HepG2 (cell line): ENCODE measurements around the gene ERMAP.

Source experiments
- CTCF ChIP-seq: sonication (generic); formaldehyde crosslinking; IDR thresholded peaks from 2 replicates; pipeline ENCODE4 v1.5.0; 2020; ENCODE audit warnings: mild to moderate bottlenecking, missing genetic modification reagents, moderate library complexity
- ESRRA ChIP-seq: sonication (generic); formaldehyde crosslinking; IDR thresholded peaks from 2 replicates; pipeline ENCODE4 v1.5.1; 2020; ENCODE audit warnings: mild to moderate bottlenecking, low read depth, missing genetic modification reagents
- FOXJ3 ChIP-seq: sonication (generic); formaldehyde crosslinking; IDR thresholded peaks from 2 replicates; pipeline ENCODE4 v1.4.0; 2020; ENCODE audit warnings: missing genetic modification reagents, mild to moderate bottlenecking, borderline replicate concordance
- HNRNPK ChIP-seq: fragments of 200-400 bp; formaldehyde crosslinking; IDR thresholded peaks from 2 replicates; pipeline ENCODE4 v1.6.1; 2018; ENCODE audit warnings: low read length, low read depth, moderate library complexity, mild to moderate bottlenecking; ENCODE audit not compliant: poor library complexity, severe bottlenecking
- JUNB ChIP-seq: sonication (generic); formaldehyde crosslinking; IDR thresholded peaks from 2 replicates; pipeline ENCODE4 v1.8.0; 2022; ENCODE audit warnings: missing genetic modification reagents, mild to moderate bottlenecking, borderline replicate concordance
- MIER2 ChIP-seq: IDR thresholded peaks from 2 replicates; pipeline ENCODE4 v1.6.1; 2016; ENCODE audit warnings: missing biosample characterization, missing genetic modification reagents
- POLR2A ChIP-seq, 2 experiments: IDR thresholded peaks; 2 replicates each; pipeline ENCODE4 v1.6.1; 2011; ENCODE audit warnings: low read depth in 2 of 2, low read length in 2 of 2, mild to moderate bottlenecking in 1 of 2, moderate library complexity in 1 of 2; ENCODE audit not compliant: insufficient read depth in 1 of 2
- TAF15 ChIP-seq: fragments of 200-400 bp; formaldehyde crosslinking; IDR thresholded peaks from one replicate; pipeline ENCODE4 v1.6.1; 2018; ENCODE audit warnings: mild to moderate bottlenecking, low read depth, low read length; ENCODE audit not compliant: poor library complexity, severe bottlenecking
- TFE3 ChIP-seq: IDR thresholded peaks from 2 replicates; pipeline ENCODE4 v1.6.1; 2016
- ZNF713 ChIP-seq: sonication (generic); formaldehyde crosslinking; IDR thresholded peaks from 2 replicates; pipeline ENCODE4 v1.4.0; 2020; ENCODE audit warnings: mild to moderate bottlenecking, missing genetic modification reagents
- TF ChIP-seq, protein P1 (sequence below): sonication (generic); formaldehyde crosslinking; IDR thresholded peaks from 2 replicates; pipeline ENCODE4 v1.4.0; 2020; ENCODE audit warnings: missing genetic modification reagents

- no peak for TF ChIP-seq TAF15
- no peak for TF ChIP-seq HNRNPK
- no peak for TF ChIP-seq POLR2A (IDR thresholded peaks at IDR 0.05; ENCODE audit: insufficient read depth in 1 of 2, low read depth in 2 of 2, low read length in 2 of 2)
- TF ChIP-seq CTCF: no peak
- no peak for TF ChIP-seq FOXJ3 (CRISPR knock-in tag)
- no peak for TF ChIP-seq ESRRA (CRISPR knock-in tag)
- TF ChIP-seq, protein P1, sequence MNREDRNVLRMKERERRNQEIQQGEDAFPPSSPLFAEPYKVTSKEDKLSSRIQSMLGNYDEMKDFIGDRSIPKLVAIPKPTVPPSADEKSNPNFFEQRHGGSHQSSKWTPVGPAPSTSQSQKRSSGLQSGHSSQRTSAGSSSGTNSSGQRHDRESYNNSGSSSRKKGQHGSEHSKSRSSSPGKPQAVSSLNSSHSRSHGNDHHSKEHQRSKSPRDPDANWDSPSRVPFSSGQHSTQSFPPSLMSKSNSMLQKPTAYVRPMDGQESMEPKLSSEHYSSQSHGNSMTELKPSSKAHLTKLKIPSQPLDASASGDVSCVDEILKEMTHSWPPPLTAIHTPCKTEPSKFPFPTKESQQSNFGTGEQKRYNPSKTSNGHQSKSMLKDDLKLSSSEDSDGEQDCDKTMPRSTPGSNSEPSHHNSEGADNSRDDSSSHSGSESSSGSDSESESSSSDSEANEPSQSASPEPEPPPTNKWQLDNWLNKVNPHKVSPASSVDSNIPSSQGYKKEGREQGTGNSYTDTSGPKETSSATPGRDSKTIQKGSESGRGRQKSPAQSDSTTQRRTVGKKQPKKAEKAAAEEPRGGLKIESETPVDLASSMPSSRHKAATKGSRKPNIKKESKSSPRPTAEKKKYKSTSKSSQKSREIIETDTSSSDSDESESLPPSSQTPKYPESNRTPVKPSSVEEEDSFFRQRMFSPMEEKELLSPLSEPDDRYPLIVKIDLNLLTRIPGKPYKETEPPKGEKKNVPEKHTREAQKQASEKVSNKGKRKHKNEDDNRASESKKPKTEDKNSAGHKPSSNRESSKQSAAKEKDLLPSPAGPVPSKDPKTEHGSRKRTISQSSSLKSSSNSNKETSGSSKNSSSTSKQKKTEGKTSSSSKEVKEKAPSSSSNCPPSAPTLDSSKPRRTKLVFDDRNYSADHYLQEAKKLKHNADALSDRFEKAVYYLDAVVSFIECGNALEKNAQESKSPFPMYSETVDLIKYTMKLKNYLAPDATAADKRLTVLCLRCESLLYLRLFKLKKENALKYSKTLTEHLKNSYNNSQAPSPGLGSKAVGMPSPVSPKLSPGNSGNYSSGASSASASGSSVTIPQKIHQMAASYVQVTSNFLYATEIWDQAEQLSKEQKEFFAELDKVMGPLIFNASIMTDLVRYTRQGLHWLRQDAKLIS: no peak
- no peak for TF ChIP-seq ZNF713 (CRISPR knock-in tag)
- TF ChIP-seq MIER2: no peak
- TF ChIP-seq TFE3: no peak
- TF ChIP-seq JUNB (CRISPR knock-in tag): no peak
Observed at GRCh38 chr1:42891465-42892138, 74.7 kb downstream of the ERMAP start.
